Lower leg skin (tissue), 3 donors: ENCODE measurements around the gene MRAP2.

Experiments used
- POLR2A ChIP-seq, 2 donors: fragments of 450-650 bp; IDR thresholded peaks; one replicate each; pipeline ENCODE4 v1.6.1; 2016 to 2017; ENCODE audit warnings: antibody characterized with exemption in 2 of 2, mild to moderate bottlenecking in 1 of 2, moderate library complexity in 1 of 2
- TF ChIP-seq, protein P1 (sequence below), 3 donors: fragments of 450-650 bp; IDR thresholded peaks; one replicate each; pipeline ENCODE4 v1.5.1; 2016; ENCODE audit warnings: antibody characterized with exemption in 3 of 3, mild to moderate bottlenecking in 3 of 3, moderate library complexity in 2 of 3

GRCh38 chr6:84081222-84081621, 47.6 kb downstream of the MRAP2 start:
- TF ChIP-seq, protein P1, sequence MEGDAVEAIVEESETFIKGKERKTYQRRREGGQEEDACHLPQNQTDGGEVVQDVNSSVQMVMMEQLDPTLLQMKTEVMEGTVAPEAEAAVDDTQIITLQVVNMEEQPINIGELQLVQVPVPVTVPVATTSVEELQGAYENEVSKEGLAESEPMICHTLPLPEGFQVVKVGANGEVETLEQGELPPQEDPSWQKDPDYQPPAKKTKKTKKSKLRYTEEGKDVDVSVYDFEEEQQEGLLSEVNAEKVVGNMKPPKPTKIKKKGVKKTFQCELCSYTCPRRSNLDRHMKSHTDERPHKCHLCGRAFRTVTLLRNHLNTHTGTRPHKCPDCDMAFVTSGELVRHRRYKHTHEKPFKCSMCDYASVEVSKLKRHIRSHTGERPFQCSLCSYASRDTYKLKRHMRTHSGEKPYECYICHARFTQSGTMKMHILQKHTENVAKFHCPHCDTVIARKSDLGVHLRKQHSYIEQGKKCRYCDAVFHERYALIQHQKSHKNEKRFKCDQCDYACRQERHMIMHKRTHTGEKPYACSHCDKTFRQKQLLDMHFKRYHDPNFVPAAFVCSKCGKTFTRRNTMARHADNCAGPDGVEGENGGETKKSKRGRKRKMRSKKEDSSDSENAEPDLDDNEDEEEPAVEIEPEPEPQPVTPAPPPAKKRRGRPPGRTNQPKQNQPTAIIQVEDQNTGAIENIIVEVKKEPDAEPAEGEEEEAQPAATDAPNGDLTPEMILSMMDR (IDR thresholded peaks at IDR 0.05) = no peak
- no peak for TF ChIP-seq POLR2A (IDR thresholded peaks at IDR 0.05)
